OCI-LY1 (cell line): ENCODE data around the gene ZBTB20.

ENCODE experiments used
- H2AFZ ChIP-seq: fragments of 200-600 bp; sonication (generic), shearing (Covaris generic); 2 replicates; pipeline ENCODE4 v1.6.0; 2014; ENCODE audit warnings: antibody characterized with exemption, mild to moderate bottlenecking, low read length
- H3F3A ChIP-seq: fragments of 200-600 bp; sonication (generic), shearing (Covaris generic); 2 replicates; pipeline ENCODE4 v1.6.0; 2014; ENCODE audit warnings: mild to moderate bottlenecking, antibody characterized with exemption, low read length, moderate library complexity; ENCODE audit not compliant: insufficient read depth
- H3K27ac ChIP-seq: fragments of 200-600 bp; sonication (generic); 2 replicates; pipeline ENCODE4 v1.5.1; 2014; ENCODE audit warnings: low read length, mixed run types, mild to moderate bottlenecking, low read depth; ENCODE audit not compliant: poor library complexity, severe bottlenecking
- H3K27me3 ChIP-seq: fragments of 200-600 bp; sonication (generic); 2 replicates; pipeline ENCODE4 v1.6.0; 2014; ENCODE audit warnings: antibody characterized with exemption, mild to moderate bottlenecking, low read length, moderate library complexity; ENCODE audit not compliant: insufficient read depth
- H3K36me3 ChIP-seq: fragments of 200-600 bp; sonication (generic); 2 replicates; pipeline ENCODE4 v1.6.1; 2014; ENCODE audit warnings: mild to moderate bottlenecking, antibody characterized with exemption, low read length, moderate library complexity, mixed read lengths; ENCODE audit not compliant: insufficient read depth
- H3K4me1 ChIP-seq: fragments of 200-600 bp; sonication (generic); 2 replicates; pipeline ENCODE4 v1.5.1; 2014; ENCODE audit warnings: mild to moderate bottlenecking, low read length, moderate library complexity; ENCODE audit not compliant: insufficient read depth, severe bottlenecking
- H3K4me2 ChIP-seq: fragments of 200-600 bp; sonication (generic), shearing (Covaris generic); 2 replicates; pipeline ENCODE4 v1.6.1; 2014; ENCODE audit warnings: low read length
- H3K4me3 ChIP-seq: fragments of 200-600 bp; sonication (generic); 2 replicates; pipeline ENCODE4 v1.5.1; 2014; ENCODE audit warnings: low read length, low read depth, mild to moderate bottlenecking, mixed read lengths; ENCODE audit not compliant: poor library complexity, severe bottlenecking
- H3K79me2 ChIP-seq: fragments of 200-600 bp; shearing (Covaris generic); 2 replicates; pipeline ENCODE4 v1.6.1; 2016; ENCODE audit warnings: mixed run types, low read length, mixed read lengths; ENCODE audit not compliant: insufficient read depth
- H3K9ac ChIP-seq: fragments of 200-600 bp; sonication (generic), shearing (Covaris generic); 2 replicates; pipeline ENCODE4 v1.6.1; 2014; ENCODE audit warnings: mild to moderate bottlenecking, low read length, mixed read lengths
- H3K9me2 ChIP-seq: fragments of 200-600 bp; sonication (generic), shearing (Covaris generic); 2 replicates; pipeline ENCODE4 v1.6.1; 2014; ENCODE audit warnings: low read depth, mild to moderate bottlenecking, low read length, mixed read lengths
- H3K9me3 ChIP-seq: fragments of 200-600 bp; shearing (Covaris generic); 2 replicates; pipeline ENCODE4 v1.6.1; 2014; ENCODE audit warnings: low read length, mixed read lengths
- H4K20me1 ChIP-seq: fragments of 200-600 bp; sonication (generic), shearing (Covaris generic); 2 replicates; pipeline ENCODE4 v1.6.0; 2016; ENCODE audit warnings: mild to moderate bottlenecking, low read length; ENCODE audit not compliant: insufficient read depth
- EZH2 ChIP-seq: fragments of 200-600 bp; sonication (generic), shearing (Covaris generic); IDR thresholded peaks from 2 replicates; pipeline ENCODE4 v1.8.0; 2017; ENCODE audit warnings: borderline replicate concordance, mixed run types, mild to moderate bottlenecking, antibody characterized with exemption, low read length, moderate library complexity, mixed read lengths
- TF ChIP-seq, protein P1 (sequence below): fragments of 200-600 bp; sonication (generic), shearing (Covaris generic); IDR thresholded peaks from 2 replicates; pipeline ENCODE4 v1.5.1; 2017; ENCODE audit warnings: mild to moderate bottlenecking, antibody characterized with exemption, low read length, moderate library complexity, mixed read lengths

Gene ZBTB20

DNA sequence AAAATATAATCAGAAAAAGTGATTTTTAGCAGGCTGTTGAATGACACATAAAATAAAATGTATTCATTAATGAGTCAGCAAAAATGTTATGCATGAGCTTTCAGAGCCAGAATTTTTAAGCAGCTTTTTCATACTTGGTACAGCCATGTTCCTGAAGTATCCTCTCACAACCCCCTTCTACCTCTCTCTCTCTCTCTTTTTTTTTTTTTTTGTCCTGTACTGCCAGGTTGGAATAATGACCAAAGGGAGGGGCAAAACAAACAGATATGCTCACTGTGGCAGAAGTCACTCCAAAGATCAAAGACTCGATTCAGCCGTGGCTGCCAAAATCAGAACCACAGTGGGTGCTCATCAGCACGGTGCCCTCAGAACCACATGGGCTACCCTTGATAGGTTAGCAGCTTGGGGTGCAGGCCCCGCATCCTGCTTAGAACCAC lies 383.0 kb downstream of the ZBTB20 start:
- no peaks in the 10 kb centered on the region for H3K9me2 ChIP-seq
- H3K4me3 ChIP-seq = no peak overlapping the region
- H3K27me3 ChIP-seq = no peaks in the 10 kb centered on the region
- no peak overlapping the region for H3K4me2 ChIP-seq
- H4K20me1 ChIP-seq = no peaks in the 10 kb centered on the region
- H3K9me3 ChIP-seq = no peaks in the 10 kb centered on the region
- no peak overlapping the region for H3K9ac ChIP-seq
- H3K4me1 ChIP-seq = no peaks in the 10 kb centered on the region
- no peaks in the 10 kb centered on the region for H3K79me2 ChIP-seq
- H3K36me3 ChIP-seq = no peaks in the 10 kb centered on the region
- TF ChIP-seq, protein P1, sequence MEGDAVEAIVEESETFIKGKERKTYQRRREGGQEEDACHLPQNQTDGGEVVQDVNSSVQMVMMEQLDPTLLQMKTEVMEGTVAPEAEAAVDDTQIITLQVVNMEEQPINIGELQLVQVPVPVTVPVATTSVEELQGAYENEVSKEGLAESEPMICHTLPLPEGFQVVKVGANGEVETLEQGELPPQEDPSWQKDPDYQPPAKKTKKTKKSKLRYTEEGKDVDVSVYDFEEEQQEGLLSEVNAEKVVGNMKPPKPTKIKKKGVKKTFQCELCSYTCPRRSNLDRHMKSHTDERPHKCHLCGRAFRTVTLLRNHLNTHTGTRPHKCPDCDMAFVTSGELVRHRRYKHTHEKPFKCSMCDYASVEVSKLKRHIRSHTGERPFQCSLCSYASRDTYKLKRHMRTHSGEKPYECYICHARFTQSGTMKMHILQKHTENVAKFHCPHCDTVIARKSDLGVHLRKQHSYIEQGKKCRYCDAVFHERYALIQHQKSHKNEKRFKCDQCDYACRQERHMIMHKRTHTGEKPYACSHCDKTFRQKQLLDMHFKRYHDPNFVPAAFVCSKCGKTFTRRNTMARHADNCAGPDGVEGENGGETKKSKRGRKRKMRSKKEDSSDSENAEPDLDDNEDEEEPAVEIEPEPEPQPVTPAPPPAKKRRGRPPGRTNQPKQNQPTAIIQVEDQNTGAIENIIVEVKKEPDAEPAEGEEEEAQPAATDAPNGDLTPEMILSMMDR = no peak
- no peak for TF ChIP-seq EZH2
- no peak overlapping the region for H2AFZ ChIP-seq
- H3F3A ChIP-seq = no peaks in the 10 kb centered on the region
- no peak overlapping the region for H3K27ac ChIP-seq

DNA sequence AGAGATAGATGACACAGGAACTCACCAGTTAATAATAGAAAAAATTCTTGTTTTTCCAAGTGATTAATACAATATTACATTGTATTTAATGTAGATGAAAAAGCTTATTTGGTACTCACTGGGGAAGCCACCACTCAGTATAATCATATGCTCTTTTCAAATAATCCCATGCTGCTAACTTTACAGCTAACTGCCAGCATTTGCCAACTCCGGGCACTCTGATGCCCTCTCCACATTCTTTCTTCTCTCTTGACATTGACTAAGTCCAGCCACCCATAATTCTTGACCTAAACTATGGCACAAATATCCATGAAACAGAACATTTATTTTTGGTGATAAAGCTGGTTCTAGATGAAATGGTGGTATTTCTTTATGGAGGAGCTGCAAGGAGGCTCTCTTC lies 384.9 kb downstream of the ZBTB20 start:
- no peak overlapping the region for H3K27ac ChIP-seq
- H3K79me2 ChIP-seq = no peaks in the 10 kb centered on the region
- H3K9ac ChIP-seq = no peak overlapping the region

DNA sequence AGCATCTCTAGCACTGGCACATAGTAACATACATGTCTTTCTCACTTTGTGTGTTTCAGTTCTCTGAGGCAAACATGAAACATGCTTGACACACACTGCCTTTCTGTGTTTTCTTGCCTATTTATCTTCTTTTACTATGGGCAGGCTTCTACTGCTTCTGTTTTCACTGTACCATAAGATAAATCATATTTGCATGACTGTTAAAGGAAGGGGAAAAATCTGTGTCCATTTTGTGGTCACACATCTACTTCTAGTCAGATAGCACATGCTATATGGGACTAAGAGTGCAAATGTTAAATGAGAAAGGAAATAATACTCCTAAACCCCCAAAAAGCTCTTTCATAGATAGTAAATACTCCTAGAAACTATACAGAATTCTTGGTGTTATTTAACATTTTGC lies 386.4 kb downstream of the ZBTB20 start:
- no peaks in the 10 kb centered on the region for H3K9me2 ChIP-seq
- H3K9me3 ChIP-seq = no peaks in the 10 kb centered on the region
- H3K27ac ChIP-seq = no peak overlapping the region
- H3K4me2 ChIP-seq = no peak overlapping the region
- no peaks in the 10 kb centered on the region for H3K27me3 ChIP-seq
- H3F3A ChIP-seq = no peaks in the 10 kb centered on the region
- no peaks in the 10 kb centered on the region for H4K20me1 ChIP-seq
- H3K4me1 ChIP-seq = peaks cover 9% of the 10 kb centered on the region
- H2AFZ ChIP-seq = no peak overlapping the region
- H3K36me3 ChIP-seq = no peaks in the 10 kb centered on the region
- H3K9ac ChIP-seq = no peak overlapping the region
- no peaks in the 10 kb centered on the region for H3K79me2 ChIP-seq
- TF ChIP-seq EZH2 = no peak
- TF ChIP-seq, protein P1 = no peak
- no peak overlapping the region for H3K4me3 ChIP-seq

More for the DNA sequence above, 384.9 kb downstream of the ZBTB20 start:
- no peaks in the 10 kb centered on the region for H3K9me2 ChIP-seq
- no peak overlapping the region for H3K4me3 ChIP-seq
- no peaks in the 10 kb centered on the region for H3F3A ChIP-seq
- H3K4me1 ChIP-seq = no peaks in the 10 kb centered on the region
- no peak overlapping the region for H2AFZ ChIP-seq
- no peaks in the 10 kb centered on the region for H3K27me3 ChIP-seq
- TF ChIP-seq, protein P1 = no peak
- TF ChIP-seq EZH2 = no peak
- no peaks in the 10 kb centered on the region for H3K9me3 ChIP-seq
- no peak overlapping the region for H3K4me2 ChIP-seq
- H3K36me3 ChIP-seq = no peaks in the 10 kb centered on the region
- H4K20me1 ChIP-seq = no peaks in the 10 kb centered on the region
